ENCODE data around the gene WASF3.

DNA sequence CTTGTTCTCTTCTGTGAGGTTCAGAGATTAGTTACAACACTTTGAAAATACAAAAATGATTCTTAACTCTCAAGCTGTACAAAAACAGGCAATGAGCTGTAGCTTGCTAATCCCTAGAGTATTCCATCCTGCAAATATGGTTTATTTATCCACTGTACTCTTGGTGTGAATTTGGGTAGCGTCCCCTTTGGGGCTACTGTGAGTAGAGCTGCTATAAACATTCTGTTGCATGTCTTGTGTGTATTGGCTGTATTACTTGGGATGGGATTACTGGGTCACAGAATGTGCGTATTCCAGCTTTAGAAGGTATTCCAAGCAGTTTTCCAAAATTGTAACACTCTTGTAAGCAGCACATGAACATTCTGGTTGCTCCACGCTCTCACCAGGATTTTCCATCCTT lies 169.6 kb downstream of the WASF3 start:
- TF ChIP-seq CTCF (IDR thresholded peaks at IDR 0.05; ENCODE audit: low read depth, low read length, poor library complexity, severe bottlenecking) (no peak), EZH2phosphoT487 (IDR thresholded peaks at IDR 0.05; ENCODE audit: borderline replicate concordance, low read length) (no peak)
